Astrocyte (in vitro differentiated cells and primary cell): ENCODE measurements around the gene PLG. TPM values are rescaled to one million over a fixed set of nuclear protein-coding genes. Genes with fewer than 3 reads are reported as not detected.

Experiments
- DNase-seq: peaks from one replicate; pipeline ENCODE4 v3.0.0-alpha.2; 2010; ENCODE audit warnings: low read depth
- FAIRE-seq: peaks from 2 replicates; lab custom pipeline; 2011; peaks lifted over from hg19 to GRCh38; lab: Jason Lieb, UNC
- H2AFZ ChIP-seq: 2 replicates; pipeline ENCODE4 v1.6.0; 2012; ENCODE audit warnings: low read depth, low read length, inconsistent platforms
- H3K27ac ChIP-seq: 2 replicates; pipeline ENCODE4 v1.5.1; 2011; ENCODE audit warnings: low read depth, low read length, inconsistent platforms
- H3K27me3 ChIP-seq: 2 replicates; pipeline ENCODE4 v1.6.0; 2011; ENCODE audit warnings: low read length, inconsistent platforms; ENCODE audit not compliant: insufficient read depth
- H3K36me3 ChIP-seq: 2 replicates; pipeline ENCODE4 v1.5.1; 2011; ENCODE audit warnings: low read length, inconsistent platforms; ENCODE audit not compliant: insufficient read depth
- H3K4me1 ChIP-seq: 2 replicates; pipeline ENCODE4 v1.5.1; 2011; ENCODE audit warnings: low read length, inconsistent platforms; ENCODE audit not compliant: insufficient read depth
- H3K4me2 ChIP-seq: 2 replicates; pipeline ENCODE4 v1.6.0; 2012; ENCODE audit warnings: low read length, inconsistent platforms
- H3K4me3 ChIP-seq: 2 replicates; pipeline ENCODE4 v1.5.1; 2011; ENCODE audit warnings: low read depth, mild to moderate bottlenecking, low read length, inconsistent platforms; ENCODE audit not compliant: insufficient read depth
- H3K79me2 ChIP-seq: 2 replicates; pipeline ENCODE4 v1.6.0; 2012; ENCODE audit warnings: mild to moderate bottlenecking, low read length, inconsistent platforms; ENCODE audit not compliant: insufficient read depth
- H3K9ac ChIP-seq: 2 replicates; pipeline ENCODE4 v1.6.0; 2012; ENCODE audit warnings: mild to moderate bottlenecking, low read length, inconsistent platforms
- H3K9me3 ChIP-seq: 2 replicates; pipeline ENCODE4 v1.5.1; 2012; ENCODE audit warnings: low read depth, mild to moderate bottlenecking, low read length, inconsistent platforms; ENCODE audit not compliant: insufficient read depth
- H4K20me1 ChIP-seq: 2 replicates; pipeline ENCODE4 v1.6.0; 2012; ENCODE audit warnings: low read length, inconsistent platforms; ENCODE audit not compliant: insufficient read depth
- H3K27ac Mint-ChIP-seq: one replicate; pipeline ENCODE4 v1.8.0; 2021; ENCODE audit warnings: mild to moderate bottlenecking, mixed read lengths; ENCODE audit not compliant: unreplicated experiment
- H3K27me3 Mint-ChIP-seq: one replicate; pipeline ENCODE4 v1.8.0; 2021; ENCODE audit warnings: low read depth, mixed read lengths; ENCODE audit not compliant: unreplicated experiment
- H3K36me3 Mint-ChIP-seq: one replicate; pipeline ENCODE4 v1.8.0; 2021; ENCODE audit warnings: low read depth, mixed read lengths; ENCODE audit not compliant: unreplicated experiment
- H3K4me1 Mint-ChIP-seq: one replicate; pipeline ENCODE4 v1.8.0; 2021; ENCODE audit warnings: low read depth, mixed read lengths; ENCODE audit not compliant: unreplicated experiment
- H3K4me3 Mint-ChIP-seq: one replicate; pipeline ENCODE4 v1.8.0; 2021; ENCODE audit warnings: mild to moderate bottlenecking, moderate library complexity, mixed read lengths; ENCODE audit not compliant: unreplicated experiment
- H3K9me3 Mint-ChIP-seq: one replicate; pipeline ENCODE4 v1.8.0; 2021; ENCODE audit warnings: mild to moderate bottlenecking, mixed read lengths; ENCODE audit not compliant: unreplicated experiment
- CTCF ChIP-seq: IDR thresholded peaks from 2 replicates; pipeline ENCODE4 v1.5.1; 2011; ENCODE audit warnings: low read depth, mild to moderate bottlenecking, inconsistent platforms, low read length, moderate library complexity; ENCODE audit not compliant: insufficient read depth
- EZH2 ChIP-seq: IDR thresholded peaks from 2 replicates; pipeline ENCODE4 v1.6.1; 2012; ENCODE audit warnings: mild to moderate bottlenecking, low read length, inconsistent platforms; ENCODE audit not compliant: insufficient read depth
- total RNA-seq: library from RNA; stranded (reverse); gene quantifications from 2 replicates; pipeline ENCODE4 v1.2.1, GENCODE V29; 2021

The PLG gene
- total RNA-seq, 1 donor from 2014 or later: 0.16 TPM

DNA sequence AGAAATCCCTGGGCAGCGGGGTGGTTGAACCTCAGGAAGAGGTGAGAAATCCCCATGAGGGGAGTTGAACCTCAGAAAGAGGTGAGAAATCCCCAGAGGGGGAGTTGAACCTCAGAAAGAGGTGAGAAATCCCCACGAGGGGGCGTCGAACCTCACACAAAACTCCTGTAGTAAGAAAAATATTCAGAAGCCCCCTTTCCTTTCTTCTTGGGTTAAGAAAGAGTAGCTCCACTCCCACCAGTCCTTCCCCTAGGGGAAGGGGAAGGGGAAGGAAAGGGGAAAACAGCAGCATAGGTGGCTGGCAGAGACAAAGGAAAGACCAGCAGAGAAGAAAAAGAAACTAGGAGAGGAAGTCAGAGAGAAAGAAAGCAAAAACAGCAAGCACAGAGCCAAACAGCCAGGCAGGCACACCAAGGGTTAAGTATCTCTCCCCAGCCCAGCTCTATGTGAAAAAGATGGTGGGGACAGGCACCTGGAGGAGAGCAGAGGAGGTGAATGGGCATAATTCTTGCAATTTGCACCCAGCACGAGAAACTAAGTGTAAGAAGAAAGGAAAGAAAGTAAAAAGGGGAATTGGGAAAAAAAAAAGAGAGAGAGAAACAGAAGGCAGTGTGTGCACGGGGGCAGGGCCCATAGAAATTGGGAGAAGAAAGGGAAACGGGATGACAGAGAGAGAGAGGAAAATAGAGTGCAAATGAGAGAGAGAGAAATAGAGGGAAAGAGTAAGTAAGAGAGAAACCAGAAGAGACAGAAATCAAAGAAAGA, 88.2 kb downstream of the PLG start:
- peak overlapping the region; percentile 8 for H3K4me2 ChIP-seq
- no peaks in the 10 kb centered on the region for H4K20me1 ChIP-seq
- H3K79me2 ChIP-seq: no peaks in the 10 kb centered on the region
- no peaks in the 10 kb centered on the region for H3K4me1 Mint-ChIP-seq
- TF ChIP-seq CTCF: no peak
- no peak overlapping the region for H3K4me3 Mint-ChIP-seq
- H3K27ac Mint-ChIP-seq: no peak overlapping the region
- no peaks in the 10 kb centered on the region for H3K36me3 ChIP-seq
- no peak overlapping the region for H3K27ac ChIP-seq
- H3K36me3 Mint-ChIP-seq: no peaks in the 10 kb centered on the region
- DNase-seq: no peak
- H3K4me3 ChIP-seq: no peak overlapping the region
- H3K4me1 ChIP-seq: no peaks in the 10 kb centered on the region
- FAIRE-seq: no peak
- H3K9me3 Mint-ChIP-seq: peaks cover 2% of the 10 kb centered on the region
- H3K27me3 Mint-ChIP-seq: no peaks in the 10 kb centered on the region
- H3K9me3 ChIP-seq: no peaks in the 10 kb centered on the region
- H3K9ac ChIP-seq: no peak overlapping the region
- H2AFZ ChIP-seq: no peak overlapping the region
- no peaks in the 10 kb centered on the region for H3K27me3 ChIP-seq

GRCh38 chr6:160791459-160791858, 89.4 kb downstream of the PLG start:
- FAIRE-seq (no peak), DNase-seq (no peak)
- Histone ChIP-seq H4K20me1 (no peaks in the 10 kb centered on the region), H3K27me3 (no peaks in the 10 kb centered on the region), H3K27ac (no peak overlapping the region), H3K79me2 (no peaks in the 10 kb centered on the region), H3K9me3 (no peaks in the 10 kb centered on the region), H2AFZ (no peak overlapping the region), H3K4me3 (no peak overlapping the region), H3K9ac (no peak overlapping the region), H3K4me1 (no peaks in the 10 kb centered on the region), H3K36me3 (no peaks in the 10 kb centered on the region), H3K4me2 (no peak overlapping the region)
- no peaks in the 10 kb centered on the region for H3K27me3 Mint-ChIP-seq
- TF ChIP-seq EZH2: no peak
- no peak for TF ChIP-seq CTCF
- no peak overlapping the region for H3K27ac Mint-ChIP-seq
- H3K9me3 Mint-ChIP-seq: peaks cover 2% of the 10 kb centered on the region
- H3K4me3 Mint-ChIP-seq: no peak overlapping the region
- no peaks in the 10 kb centered on the region for H3K4me1 Mint-ChIP-seq
- H3K36me3 Mint-ChIP-seq: no peaks in the 10 kb centered on the region

GRCh38 chr6:160791981-160792418, 90.0 kb downstream of the PLG start:
- no peaks in the 10 kb centered on the region for H3K36me3 Mint-ChIP-seq
- no peak overlapping the region for H3K4me3 ChIP-seq
- DNase-seq (no peak), FAIRE-seq (no peak)
- H3K27ac Mint-ChIP-seq: no peak overlapping the region
- H3K4me2 ChIP-seq: no peak overlapping the region
- no peaks in the 10 kb centered on the region for H3K79me2 ChIP-seq
- H3K9me3 Mint-ChIP-seq: peaks cover 2% of the 10 kb centered on the region
- H3K4me1 ChIP-seq: no peaks in the 10 kb centered on the region
- H3K9ac ChIP-seq: no peak overlapping the region
- TF ChIP-seq EZH2 (no peak), CTCF (no peak)
- H3K27ac ChIP-seq: no peak overlapping the region
- no peaks in the 10 kb centered on the region for H3K36me3 ChIP-seq
- H3K9me3 ChIP-seq: no peaks in the 10 kb centered on the region
- H4K20me1 ChIP-seq: no peaks in the 10 kb centered on the region
- no peak overlapping the region for H3K4me3 Mint-ChIP-seq
- no peaks in the 10 kb centered on the region for H3K4me1 Mint-ChIP-seq
- H3K27me3 Mint-ChIP-seq: no peaks in the 10 kb centered on the region
- H2AFZ ChIP-seq: no peak overlapping the region
- H3K27me3 ChIP-seq: no peaks in the 10 kb centered on the region
